Right renal cortex interstitium (tissue), 3 donors: ENCODE results near the gene DYNC1I1. TPM values are rescaled to one million over a fixed set of nuclear protein-coding genes. Genes with fewer than 3 reads are reported as not detected.

Experiments
- DNase-seq, 3 donors: peaks; one replicate each; pipeline ENCODE4 v3.0.0-alpha.2; 2013; ENCODE audit warnings: low read depth in 3 of 3, low spot score in 2 of 3
- polyA plus RNA-seq, 3 donors: library from polyadenylated mRNA; unstranded; fragments of 120-200 nt; gene quantifications; one replicate each; pipeline ENCODE4 v1.2.1, GENCODE V29; 2013; ENCODE audit not compliant: insufficient read length in 3 of 3

The DYNC1I1 gene
- polyA plus RNA-seq, 3 donors: 0.28 to 0.61 (median 0.51) TPM

DNA sequence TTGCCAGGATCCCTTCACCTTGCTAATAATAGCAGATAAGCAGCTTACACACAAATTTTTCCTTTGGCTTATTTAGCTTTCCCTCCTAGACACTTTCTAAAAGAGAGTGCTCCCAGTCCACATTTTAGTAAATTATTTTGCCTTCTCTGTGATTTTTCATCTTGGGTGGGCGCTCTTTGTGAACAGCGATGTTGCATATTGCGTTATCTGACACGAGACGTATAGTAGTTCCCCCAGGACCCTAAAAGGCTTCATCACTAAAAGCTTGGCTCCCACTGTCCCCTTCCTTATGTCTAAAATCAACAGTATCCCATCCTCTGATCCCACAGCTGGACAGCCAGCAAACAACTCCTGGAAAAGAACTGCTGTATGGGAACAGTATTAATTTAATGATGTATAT, 232.9 kb downstream of the DYNC1I1 start:
- no peak for DNase-seq

DNA sequence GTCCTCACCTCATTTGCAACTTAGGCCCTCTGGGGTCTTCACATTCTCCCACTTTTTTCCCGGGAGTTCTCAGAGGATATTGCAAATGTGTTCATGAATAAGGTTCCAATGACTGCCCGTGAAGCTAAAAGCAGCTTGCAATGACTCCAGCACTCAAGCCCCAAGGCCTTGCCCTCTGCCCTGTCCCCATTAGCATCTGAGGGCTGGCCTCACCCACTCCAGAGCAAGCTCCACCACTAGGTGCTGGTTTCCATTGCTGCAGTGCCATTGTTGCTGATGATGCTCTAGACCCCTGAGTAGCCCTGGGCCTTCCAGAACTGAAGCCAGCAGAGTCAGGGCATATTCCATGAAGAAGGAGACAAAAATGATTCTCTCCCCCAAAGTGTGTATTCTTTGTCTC, 236.8 kb downstream of the DYNC1I1 start:
- DNase-seq: no peak

DNA sequence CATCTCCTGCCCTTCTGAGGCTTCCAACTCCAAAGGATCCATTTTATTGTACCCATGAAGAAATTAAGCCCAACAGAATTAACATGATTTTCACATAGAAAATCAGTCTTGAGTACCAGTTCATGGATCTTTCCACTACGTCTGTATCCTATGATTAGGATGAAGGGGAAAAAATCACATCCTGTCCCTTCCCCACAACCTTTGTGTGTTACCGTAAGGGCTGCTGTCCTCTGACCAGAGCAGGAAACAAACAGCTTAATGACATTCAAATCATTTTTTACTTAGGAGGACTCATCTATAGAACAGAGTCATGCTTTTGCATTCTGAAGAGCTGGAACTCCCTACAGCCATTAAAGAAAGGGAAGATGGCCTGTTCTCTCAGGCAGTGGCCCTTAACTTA, 241.5 kb downstream of the DYNC1I1 start:
- no peak for DNase-seq

DNA sequence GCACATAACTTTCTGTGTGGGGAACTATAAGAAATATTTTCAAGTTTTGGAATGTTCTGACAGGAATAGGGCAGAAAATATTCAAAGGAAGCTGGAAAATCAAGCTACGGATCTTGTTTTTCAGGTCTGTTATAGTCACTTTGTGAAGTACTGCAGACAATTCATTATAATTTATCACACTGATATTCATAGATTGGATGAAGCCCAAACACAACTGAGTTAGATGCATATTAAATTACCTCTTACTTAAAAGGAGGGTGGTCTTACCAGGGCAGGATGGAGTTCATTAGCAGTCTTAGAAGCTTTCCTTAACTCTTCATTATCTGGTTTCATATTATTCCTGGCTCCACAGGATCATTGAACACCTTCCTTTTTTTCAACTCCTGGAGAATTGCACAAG, 242.3 kb downstream of the DYNC1I1 start:
- no peak for DNase-seq

DNA sequence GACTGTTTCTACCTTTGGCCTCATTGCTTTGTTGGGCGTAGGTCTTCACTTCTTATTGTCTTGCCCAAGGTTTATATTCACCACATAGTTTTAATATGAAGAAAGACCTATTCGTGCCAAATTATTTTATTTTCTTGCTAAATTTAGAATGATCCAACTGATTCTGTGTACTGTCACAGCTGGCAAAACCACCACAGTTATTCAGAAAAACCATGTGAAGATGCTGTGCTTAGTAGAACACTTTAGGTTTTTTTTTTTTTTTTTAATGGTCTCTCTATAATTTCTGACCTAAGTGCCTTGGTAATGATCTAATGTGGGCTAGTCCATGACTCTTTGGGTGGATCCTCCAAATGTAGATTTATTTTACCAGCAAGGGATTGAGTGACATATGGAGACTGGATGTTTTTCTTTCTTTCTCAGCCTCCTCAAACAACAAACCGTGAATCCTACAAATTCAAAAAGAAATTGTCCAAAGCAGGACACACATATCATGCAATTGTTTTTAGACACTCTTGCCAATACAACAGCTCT, 243.8 kb downstream of the DYNC1I1 start:
- no peak for DNase-seq

DNA sequence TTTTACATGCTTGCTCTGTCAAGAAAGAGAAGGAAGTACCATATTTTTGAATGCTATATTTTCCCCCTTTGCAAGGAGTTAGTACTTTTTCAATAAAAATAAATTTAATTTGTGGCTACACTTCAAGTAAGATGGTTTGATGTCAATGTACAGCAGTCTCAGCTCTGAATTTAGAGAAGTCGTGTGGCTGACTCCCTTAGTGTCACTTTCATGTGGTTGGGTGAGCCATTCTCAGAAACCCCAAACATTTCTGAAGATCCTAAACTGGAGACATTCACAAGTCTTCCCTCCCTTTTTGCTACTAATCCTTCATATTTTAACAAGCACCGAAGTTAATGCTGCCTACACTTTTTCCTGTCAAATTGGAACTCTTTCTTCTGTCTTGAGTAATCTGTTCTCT, 244.4 kb downstream of the DYNC1I1 start:
- no peak for DNase-seq

DNA sequence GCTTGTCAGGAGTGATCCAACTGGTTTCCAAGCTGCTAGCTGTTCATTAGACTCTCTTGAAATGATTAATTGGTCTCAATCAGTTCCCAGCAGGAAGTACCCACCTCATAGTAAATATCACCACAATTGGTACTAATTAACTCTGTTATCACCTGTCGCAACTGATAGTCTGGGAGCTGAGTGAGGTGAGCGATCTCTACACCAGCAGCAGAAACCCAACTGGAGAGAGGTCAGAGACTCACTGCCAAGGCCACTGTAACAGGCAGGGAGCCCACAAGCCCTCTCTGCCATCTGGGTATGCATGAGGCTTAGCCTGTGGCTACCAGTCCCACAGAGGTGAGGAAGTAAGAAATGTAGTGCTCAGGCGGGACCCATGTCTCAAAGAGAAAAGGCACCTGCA, 245.5 kb downstream of the DYNC1I1 start:
- no peak for DNase-seq

DNA sequence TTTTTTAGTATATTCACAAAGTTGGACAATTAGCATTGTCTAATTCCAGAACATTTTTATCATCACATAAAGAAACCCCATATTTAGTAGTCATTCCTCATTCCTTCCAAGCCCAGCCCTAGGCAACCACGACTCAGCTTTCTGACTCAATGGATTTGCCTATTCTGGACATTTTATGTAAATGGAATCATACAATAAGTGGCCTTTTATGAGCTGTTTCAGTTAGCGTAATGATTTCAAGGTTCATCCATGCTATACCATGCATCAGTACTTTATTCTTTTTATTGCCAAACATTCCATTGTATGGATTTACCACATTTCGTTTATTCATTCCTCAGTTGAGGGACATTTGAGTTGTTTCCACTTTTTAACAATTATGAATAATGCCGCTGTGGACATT, 249.2 kb downstream of the DYNC1I1 start:
- DNase-seq: no peak

DNA sequence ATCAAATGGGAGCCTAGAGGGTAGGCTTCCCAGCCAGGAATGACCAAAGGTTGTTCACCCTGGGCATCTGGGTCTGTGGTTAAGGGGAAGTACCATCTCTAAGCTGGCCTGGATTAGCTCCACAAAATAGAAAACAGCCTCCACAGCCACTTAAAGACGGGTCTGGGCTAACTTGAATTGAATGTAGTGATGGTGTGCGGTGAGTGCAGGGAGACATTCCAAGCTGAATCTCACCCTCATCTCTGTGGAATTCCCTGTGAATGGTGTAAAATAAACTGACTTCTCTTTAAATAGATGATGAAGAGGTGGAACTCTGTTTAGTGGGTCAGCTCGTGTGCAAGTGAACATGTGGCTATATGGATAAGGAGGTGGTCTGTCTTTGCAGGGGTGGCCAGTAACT, 251.0 kb downstream of the DYNC1I1 start:
- DNase-seq: no peak

DNA sequence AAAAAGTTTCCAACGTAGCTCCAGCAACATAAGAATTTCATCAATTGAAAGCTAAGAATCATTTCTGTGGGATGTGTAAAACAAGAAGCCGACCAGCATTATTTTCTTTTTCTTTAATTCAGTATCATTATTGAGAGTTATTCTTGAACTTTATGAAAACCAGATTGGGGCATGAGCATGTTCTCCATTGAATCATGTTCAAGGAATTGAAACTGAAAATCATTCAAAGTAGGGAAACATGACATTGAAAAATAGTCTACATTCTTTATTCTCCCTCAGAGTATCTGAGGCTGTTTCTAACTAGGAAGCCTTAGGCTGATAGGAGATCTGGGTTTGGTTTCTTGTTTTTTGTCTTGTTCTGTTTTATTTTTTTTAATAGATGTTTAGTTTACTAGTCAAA, 253.7 kb downstream of the DYNC1I1 start:
- no peak for DNase-seq

DNA sequence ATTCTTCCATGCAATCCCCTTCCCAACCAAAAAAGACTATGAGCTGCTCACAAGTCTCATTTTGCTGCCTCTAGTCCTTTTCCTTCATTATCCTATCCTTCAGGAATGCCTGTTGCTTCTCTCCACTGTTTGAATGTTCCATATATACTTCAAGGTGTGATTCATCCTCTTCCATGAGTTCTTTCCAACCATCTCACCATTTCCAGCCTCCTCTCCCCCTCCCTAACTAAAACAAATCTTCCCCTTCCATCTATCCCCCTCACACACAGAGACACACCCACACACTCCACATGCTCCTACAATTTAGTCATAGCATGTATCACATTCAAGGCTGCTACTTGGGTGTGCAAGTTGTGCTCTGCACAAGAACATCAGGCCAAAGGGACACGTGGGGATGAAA, 254.3 kb downstream of the DYNC1I1 start:
- DNase-seq: no peak

DNA sequence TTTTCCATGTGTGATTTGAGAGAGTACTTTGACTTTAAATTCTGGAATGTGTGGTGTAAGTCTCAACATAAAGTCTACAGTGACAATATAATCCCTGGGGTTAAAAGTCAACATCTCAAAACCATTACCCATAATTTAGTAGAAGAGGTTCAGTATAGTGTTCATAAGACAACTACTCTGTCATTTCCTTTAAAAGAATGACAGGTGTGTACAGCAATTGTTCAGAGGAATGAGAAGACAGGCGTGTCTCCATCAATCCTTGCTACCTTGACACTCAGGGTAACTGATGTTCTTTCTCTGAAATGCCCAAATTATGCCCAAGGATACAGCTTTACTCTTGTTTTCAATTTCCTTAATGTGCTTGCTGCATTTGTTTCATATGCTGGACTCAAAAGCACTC, 256.4 kb downstream of the DYNC1I1 start:
- DNase-seq: no peak

DNA sequence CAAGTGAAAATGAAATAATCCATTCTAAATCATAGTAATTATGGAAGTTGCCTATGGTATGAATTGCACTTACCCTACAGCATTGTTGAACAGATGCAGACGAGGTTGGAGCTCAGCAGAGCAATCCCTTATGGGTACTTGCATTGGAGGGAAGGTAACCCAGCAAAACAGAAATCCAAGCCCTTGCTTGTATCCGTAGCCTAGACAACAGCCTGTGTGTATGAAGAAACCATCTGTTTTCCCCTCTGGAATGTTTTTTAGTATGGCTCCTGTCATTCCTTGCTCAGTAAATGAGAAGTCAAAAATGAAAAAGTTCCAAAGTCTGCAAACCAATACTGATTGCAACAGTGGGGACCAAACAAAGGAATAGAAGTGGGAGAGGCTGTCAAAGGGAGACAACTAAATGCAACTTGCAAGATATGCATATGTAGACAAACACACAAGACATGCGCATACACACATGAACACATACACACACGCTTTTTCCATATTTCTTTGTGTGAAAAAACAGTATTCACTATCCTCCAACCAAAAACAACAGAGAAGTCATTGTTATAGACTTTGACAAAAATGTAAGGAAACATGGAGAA, 260.8 kb downstream of the DYNC1I1 start:
- DNase-seq: no peak

DNA sequence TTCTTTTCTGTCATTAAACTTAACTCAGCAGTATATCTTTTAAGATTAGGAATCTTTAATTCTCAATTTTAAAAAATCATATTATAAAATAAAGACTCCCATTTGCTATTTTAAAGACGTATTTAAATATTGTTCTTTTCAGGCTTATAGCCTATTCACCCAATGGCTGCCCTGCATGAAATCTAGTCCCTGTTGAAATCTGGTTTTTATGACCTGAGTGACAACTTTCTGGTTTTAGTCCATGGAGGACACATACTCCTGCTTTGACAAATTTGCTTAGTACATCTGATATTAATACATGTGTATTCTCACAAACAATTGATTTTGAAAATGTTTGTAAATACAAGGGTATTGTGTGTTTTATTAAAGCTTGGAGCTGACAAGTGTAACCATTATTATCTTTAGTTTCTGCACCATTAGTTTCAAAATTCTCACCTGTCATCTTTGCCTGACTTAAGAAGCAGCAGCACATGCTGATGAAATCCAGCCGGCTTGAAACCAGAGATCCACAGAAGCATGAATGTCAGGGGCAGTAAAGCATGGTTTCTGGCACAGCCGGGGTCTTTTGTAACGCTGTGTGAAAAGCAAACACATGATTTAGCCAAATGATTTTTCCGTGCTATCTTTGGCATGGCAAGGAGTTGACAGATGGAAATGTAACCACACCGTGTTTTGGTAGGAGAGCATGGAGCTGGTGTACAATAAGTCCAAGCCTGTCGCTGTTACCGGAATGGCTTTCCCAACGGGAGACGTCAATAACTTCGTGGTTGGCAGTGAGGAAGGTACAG, 262.8 kb downstream of the DYNC1I1 start:
- DNase-seq: peak in 1 of 3 donors; percentile 4

DNA sequence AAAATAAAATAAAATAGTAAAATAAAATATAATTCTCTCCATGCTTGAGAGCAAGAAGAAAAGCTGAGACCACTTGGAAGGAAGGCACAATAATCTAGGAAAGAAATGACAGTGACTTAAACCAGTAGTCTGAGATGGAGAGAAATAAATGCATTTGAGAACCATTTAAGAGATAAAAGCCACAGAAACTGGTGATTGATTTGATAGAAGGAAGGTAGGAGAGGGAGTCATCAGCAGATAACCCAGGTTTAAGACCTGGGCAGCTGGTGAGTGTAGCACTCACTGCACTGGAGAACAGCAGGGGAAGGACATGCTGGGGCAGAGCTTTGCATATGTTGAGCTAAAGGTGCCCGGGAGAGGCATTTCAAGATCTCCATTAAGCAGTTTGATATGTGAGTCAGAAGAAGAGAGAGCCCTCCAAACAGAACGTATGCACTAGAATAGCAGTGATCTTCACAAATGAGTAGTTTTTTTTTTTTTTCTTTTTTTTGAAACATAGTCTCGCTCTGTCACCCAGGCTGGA, 268.0 kb downstream of the DYNC1I1 start:
- DNase-seq: no peak

DNA sequence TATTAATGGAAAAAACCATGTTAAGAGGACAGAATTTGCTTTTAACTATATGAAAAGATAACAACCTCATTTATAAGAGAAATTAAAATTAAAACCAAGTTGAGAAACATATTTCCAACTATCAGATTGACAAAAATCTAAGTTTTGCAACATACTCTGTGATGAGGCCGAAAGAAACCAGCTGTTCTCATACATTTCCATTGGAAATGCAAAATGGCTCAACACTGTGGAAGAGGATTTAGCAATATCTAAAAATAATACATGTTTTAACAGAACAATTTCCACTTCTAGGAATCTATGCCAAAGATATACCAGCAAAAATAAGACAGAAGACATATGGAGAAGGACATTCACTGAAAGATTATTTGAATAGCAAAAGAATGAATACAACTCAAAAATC, 268.8 kb downstream of the DYNC1I1 start:
- DNase-seq: no peak

DNA sequence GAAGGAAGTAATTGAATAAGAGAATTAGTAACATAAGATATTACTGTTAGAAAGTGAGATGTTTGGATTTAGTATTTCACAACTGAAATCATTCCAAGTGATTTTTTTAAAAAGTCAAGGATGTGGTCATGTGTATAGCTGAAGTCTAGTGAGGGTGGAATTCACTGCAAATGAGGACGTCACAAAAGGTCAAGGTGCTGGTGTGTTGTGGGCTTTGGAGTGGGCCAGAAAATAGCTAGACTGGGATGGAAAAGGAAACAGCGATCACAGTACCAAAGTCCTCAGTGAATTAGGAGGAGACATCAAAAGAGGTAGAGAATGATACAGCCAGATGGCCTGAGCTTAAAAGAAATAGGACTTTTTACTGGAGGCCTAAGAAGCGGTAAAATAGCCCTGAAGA, 272.8 kb downstream of the DYNC1I1 start:
- no peak for DNase-seq

DNA sequence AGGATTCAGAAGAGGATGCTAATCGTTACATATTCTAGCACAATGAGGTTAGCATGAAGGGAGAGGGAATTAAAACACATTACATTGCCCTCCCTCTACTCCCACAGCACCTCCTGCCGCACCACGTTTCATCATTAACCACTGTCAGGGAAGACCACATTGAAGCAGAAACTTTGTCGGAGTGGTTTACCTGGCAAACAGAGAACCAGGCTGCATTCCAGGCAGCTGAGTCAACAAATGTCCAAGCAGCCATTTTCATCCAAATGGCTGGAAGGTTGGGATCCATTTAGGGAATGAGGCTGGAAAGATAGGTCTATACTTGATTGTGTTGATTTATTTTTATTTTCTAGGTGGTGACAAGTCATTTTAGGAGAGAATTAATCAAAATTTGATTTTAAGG, 273.6 kb downstream of the DYNC1I1 start:
- DNase-seq: no peak

DNA sequence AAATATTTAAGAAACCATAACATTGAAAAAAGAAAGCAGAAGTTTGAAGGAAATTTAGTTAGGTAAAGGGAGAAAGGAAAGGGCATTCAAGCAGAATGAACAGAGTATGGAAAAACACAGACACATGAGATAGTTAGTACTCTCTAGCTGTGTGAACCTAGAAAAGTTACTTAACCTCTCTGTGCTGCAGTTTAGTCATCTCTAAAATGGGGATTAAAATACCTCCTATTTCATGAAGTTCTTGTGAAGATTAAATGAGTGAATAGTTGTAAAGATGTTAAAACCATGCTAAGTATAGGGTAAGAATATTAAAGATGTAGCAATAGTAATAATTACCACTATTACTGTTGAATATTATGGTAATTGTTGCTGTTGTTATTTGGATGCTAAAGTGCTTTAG, 279.9 kb downstream of the DYNC1I1 start:
- no peak for DNase-seq

DNA sequence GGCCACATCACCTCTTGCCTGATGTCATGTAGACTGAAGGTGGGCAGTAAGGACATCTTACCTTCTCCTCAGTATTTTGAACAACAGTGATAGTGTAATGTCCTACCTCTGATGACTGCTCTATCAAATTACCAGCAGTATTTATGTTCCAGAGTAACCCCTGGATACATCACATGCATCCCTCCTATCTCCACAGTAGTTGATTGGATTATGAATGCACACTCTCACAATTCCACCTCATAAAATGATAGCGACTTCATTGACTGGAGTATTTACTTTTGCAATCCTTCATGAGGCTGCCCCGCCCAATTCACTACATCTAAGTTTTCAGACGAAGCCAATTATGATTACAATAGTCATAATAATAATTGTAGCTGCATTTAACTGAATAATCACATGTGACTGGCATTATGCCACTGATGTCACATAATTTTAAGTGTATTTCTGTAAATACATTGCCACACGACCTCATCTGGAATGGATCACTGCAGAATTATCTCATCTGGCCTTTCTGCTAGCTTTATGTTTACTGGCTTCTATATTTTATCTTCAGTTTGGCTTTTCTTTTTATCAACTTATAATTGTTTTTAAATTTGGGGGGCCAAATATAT, 280.6 kb downstream of the DYNC1I1 start:
- no peak for DNase-seq

DNA sequence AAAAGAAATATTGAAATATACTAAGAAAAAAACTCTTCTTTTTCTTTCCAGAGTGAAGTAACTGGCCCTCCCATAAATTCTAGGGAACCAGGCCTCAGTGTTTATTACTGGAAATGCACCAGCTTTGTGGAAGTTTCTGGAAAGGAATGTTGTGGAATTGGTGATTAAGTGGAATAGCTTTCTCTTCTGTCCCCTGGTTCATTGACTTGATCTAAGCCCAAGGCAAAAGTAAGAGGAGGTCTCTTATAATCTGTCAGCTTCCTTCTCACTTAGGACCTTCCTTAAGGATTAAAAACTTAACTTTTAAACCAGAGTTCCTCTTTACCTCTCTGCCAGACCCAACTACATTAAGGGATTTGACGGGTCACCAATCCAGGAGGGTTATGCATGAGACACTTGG, 283.4 kb downstream of the DYNC1I1 start:
- DNase-seq: no peak

DNA sequence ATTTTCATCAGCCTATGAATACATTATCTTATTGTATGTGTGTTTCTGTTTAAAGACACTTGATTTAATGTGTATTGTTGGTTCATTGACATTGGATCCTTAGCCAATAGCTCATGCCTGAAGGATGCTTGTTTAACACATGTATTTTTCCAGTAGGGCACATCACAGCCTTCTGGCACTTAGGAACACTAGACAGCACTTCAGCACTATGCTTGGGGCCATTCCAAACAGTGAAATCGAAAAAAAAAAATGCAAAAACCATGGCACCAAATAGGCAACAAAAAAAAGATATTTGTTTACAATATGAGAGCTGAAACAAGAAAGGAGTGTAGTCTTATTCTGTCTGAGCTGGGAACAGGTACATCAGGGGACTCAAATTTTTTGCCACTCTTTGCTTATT, 286.7 kb downstream of the DYNC1I1 start:
- no peak for DNase-seq
